Stomach smooth muscle (tissue), 2 donors: ENCODE measurements around the gene GPR85.
"Not testable (repeated sequence)": the region's sequence is repeated elsewhere in the genome, so short reads cannot be mapped to it uniquely, and the experiment has no call there.

Source experiments
- H3K27ac ChIP-seq: one replicate; pipeline ENCODE4 v1.7.0; 2013; ENCODE audit warnings: mild to moderate bottlenecking, low read length, inconsistent platforms
- H3K27me3 ChIP-seq, 2 donors: one replicate each; pipeline ENCODE4 v1.7.0; 2013; ENCODE audit warnings: low read length in 2 of 2; ENCODE audit not compliant: insufficient read depth in 2 of 2, control insufficient read depth in 1 of 2
- H3K36me3 ChIP-seq, 2 donors: one replicate each; pipeline ENCODE4 v1.7.0; 2013; ENCODE audit warnings: low read length in 2 of 2; ENCODE audit not compliant: control insufficient read depth in 2 of 2, insufficient read depth in 2 of 2
- H3K4me1 ChIP-seq: one replicate; pipeline ENCODE4 v1.7.0; 2013; ENCODE audit warnings: low read length; ENCODE audit not compliant: control insufficient read depth, insufficient read depth
- H3K4me3 ChIP-seq, 2 donors: one replicate each; pipeline ENCODE4 v1.7.0; 2013; ENCODE audit warnings: low read length in 2 of 2
- H3K9ac ChIP-seq, 2 donors: one replicate each; pipeline ENCODE4 v1.7.0; 2013; ENCODE audit warnings: low read length in 2 of 2, mild to moderate bottlenecking in 1 of 2
- H3K9me3 ChIP-seq, 2 donors: one replicate each; pipeline ENCODE4 v1.7.0; 2013; ENCODE audit warnings: low read length in 2 of 2; ENCODE audit not compliant: control insufficient read depth in 2 of 2
- donor health status: healthy.
- donor health status: Pancreatic carcinoma.

Gene GPR85

DNA sequence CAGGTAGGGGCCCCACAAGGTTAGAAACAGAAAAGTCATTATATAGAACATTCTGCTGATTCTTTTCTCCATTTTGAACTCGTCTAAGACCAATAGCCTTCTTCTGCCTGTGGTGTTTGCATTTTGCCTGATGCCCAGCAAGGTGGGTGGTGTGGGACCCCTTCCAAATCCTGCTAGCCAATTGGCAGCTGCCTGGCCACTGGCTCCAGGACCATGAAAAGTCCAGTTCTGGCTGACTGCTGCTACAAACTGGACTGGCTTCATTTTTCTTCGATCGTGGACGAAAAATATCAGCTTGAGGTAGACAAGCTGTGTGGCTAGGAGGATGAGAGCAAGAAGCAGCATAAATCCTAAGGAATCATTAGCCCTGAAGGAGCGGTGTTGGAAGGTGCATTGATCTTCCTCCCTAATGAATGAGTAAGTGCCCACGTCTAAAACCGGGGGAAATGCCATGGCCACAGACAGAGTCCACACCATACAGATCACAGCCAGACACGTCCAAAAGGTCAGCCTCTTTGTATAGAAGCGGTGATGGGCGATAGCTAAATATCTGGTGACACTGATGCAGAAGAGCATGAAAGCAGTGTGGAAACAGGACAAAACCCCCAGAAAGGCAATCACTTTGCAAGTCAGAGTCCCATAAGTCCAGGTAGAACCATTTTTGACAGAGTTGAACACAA, 2.7 kb downstream of the GPR85 start:
- Histone ChIP-seq H3K9me3 (no peaks in the 10 kb centered on the region), H3K36me3 (no peaks in the 10 kb centered on the region), H3K4me1 (peaks cover 4% of the 10 kb centered on the region), H3K4me3 (no peak overlapping the region), H3K27ac (no peak overlapping the region), H3K9ac (no peak overlapping the region), H3K27me3 (no peaks in the 10 kb centered on the region)

DNA sequence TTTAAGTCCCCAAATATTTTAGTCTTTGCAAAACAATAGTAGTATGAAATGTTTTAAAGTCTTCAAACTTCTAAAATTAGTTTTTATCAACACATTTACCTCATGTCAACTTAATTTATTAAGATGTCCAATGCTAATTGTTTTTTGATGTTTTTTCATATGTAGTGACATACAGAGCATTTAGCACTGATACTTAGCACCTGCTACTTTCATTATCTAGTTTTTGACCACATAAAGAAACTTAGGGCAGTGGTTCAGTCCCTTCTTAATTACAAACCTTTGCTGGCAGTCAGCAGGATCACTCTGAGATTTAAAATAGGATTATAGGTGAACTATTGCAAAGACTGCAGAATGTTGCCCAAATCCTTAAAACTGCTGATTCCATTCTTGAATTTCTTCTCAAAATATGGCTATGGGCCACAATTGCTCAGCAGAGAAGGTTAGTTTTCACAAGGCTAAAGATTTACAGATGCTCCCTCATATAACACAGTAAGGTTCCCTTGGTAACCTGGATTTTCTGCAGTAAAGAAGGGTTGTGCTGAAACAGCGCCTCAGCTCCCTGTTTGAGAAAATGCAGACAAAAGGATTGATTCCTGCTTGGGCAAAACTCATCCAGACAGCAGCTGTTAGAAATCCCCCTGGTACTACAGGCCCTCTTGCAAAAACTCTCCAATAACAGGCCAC, 3.4 kb downstream of the GPR85 start:
- Histone ChIP-seq H3K9me3 (no peaks in the 10 kb centered on the region), H3K4me3 (no peak overlapping the region), H3K27me3 (no peaks in the 10 kb centered on the region), H3K36me3 (no peaks in the 10 kb centered on the region), H3K4me1 (peaks cover 4% of the 10 kb centered on the region), H3K27ac (no peak overlapping the region), H3K9ac (no peak overlapping the region)

DNA sequence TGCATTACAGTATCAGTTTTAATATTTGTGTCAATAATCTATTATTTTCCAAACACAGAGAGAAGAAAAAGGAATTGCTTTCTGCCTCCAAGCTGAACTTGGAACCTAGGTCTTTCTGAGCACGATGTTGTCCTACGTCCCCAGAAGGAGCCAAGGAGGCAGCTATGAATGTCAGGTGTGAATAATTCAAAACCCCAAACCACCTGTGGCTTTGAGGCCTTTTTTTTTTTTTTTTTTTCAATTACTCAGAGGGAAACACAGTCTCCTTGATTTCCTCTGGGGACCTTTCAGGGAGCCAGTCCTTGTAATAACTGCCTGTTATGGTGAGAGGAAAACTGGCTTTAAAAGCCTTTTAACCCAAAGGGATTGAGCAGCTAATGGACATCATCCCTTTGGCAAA, 8.3 kb downstream of the GPR85 start:
- Histone ChIP-seq H3K4me3 (no peak overlapping the region), H3K9ac (no peak overlapping the region), H3K4me1 (no peaks in the 10 kb centered on the region), H3K36me3 (no peaks in the 10 kb centered on the region), H3K27me3 (no peaks in the 10 kb centered on the region), H3K27ac (no peak overlapping the region), H3K9me3 (no peaks in the 10 kb centered on the region)

DNA sequence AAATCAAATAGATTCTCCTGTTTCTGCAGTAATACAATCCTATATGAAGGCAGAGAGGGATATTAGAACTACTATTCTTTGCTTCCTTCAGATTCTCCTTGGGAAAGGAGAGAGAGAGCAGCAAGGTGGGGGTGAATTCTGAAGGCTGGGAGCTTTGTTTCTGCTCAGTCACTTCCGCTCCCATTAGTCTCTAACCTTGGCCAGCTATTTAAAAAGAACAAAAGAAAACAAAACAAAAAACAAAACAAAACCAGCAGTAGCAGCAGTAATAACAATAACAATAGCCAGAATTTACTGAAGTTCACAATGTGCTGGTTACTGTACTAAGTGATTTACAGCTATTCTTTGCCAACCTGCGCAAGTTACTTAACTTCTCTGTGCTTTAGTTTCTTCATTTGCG, 9.9 kb downstream of the GPR85 start:
- H3K27ac ChIP-seq = no peak overlapping the region
- no peaks in the 10 kb centered on the region for H3K36me3 ChIP-seq
- H3K4me3 ChIP-seq = no peak overlapping the region
- no peaks in the 10 kb centered on the region for H3K27me3 ChIP-seq
- no peaks in the 10 kb centered on the region for H3K9me3 ChIP-seq
- no peak overlapping the region for H3K9ac ChIP-seq
- no peaks in the 10 kb centered on the region for H3K4me1 ChIP-seq

DNA sequence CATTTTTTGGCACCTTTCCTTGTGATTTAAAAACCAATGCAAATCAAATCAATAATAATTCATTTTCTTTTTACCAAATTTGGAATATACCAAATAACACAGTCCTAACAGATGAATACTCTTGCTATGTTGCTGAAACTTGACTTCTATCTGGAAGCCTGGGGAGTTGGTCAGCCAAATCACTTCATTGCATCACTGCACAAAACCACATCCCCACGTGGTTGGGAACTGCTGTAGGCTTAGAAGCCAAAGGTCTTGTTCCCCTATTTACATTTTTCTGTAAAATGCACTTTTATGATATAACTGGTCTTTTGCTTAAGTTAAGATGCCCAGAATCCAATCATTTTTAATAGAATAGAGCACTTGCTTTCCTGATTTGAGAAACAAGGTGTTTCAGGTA, 15.2 kb downstream of the GPR85 start:
- Histone ChIP-seq H3K27ac (no peak overlapping the region), H3K36me3 (no peaks in the 10 kb centered on the region), H3K9me3 (no peaks in the 10 kb centered on the region), H3K4me1 (no peaks in the 10 kb centered on the region), H3K27me3 (no peaks in the 10 kb centered on the region), H3K4me3 (no peak overlapping the region), H3K9ac (no peak overlapping the region)

DNA sequence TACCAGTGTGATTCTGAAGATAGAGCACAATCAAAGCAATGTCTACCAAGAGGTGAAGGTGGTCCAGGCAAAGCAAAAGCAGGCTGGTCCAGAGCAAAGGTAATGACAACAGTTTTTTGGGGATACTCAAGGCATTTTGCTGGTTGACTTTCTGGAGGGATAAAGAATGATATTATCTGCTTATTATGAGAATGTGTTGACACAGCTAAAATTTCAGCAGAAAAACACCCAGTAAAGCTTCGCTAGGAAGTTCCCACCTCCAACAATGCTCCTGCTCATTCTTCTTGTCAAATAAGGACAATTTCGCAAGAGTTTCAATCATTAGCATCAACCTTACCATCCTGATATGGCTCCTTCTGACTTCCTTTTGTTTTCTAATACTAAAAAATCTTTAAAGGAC, 24.1 kb downstream of the GPR85 start:
- no peak overlapping the region for H3K9ac ChIP-seq
- no peaks in the 10 kb centered on the region for H3K4me1 ChIP-seq
- H3K4me3 ChIP-seq = no peak overlapping the region
- no peaks in the 10 kb centered on the region for H3K27me3 ChIP-seq
- H3K9me3 ChIP-seq = no peaks in the 10 kb centered on the region
- no peaks in the 10 kb centered on the region for H3K36me3 ChIP-seq
- H3K27ac ChIP-seq = no peak overlapping the region

DNA sequence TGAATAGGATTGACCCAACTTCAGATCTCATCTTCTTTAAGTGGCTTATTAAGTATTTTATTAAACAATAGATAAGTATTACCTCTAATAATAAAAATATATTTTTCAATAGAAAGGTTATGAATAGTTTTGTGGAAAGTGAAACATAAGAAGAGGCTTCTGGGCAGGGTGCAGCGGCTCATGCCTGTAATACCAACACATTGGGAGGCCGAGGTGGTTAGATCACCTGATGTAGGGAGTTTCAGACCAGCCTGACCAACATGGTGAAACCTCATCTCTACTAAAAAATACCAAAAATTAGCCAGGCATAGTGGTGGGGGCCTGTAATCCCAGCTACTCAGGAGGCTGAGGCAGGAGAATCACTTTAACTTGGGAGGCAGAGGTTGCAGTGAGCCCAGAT, 26.5 kb downstream of the GPR85 start:
- Histone ChIP-seq H3K27ac (no peak overlapping the region), H3K4me1 (no peaks in the 10 kb centered on the region), H3K9ac (no peak overlapping the region), H3K9me3 (no peaks in the 10 kb centered on the region), H3K4me3 (no peak overlapping the region), H3K27me3 (no peaks in the 10 kb centered on the region), H3K36me3 (no peaks in the 10 kb centered on the region)

DNA sequence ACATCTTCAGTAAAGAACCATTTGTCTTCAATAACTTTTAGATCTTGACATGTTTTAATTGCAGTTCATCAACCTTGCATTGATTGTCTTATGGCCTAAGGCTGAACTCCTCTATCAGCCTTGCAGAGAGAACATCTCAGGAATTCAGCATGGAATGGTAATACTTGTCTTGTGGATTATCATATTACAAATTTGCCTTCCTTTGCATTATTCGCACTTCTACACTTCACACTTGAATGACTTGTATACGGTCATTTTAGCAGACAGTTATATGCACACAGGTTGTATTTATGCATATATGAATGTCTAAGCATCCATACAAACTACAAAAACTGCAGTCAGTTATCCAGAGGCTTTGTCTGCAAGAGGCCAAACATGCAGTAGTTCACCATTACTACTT, 31.7 kb downstream of the GPR85 start:
- no peaks in the 10 kb centered on the region for H3K4me1 ChIP-seq
- H3K9me3 ChIP-seq = no peaks in the 10 kb centered on the region
- no peaks in the 10 kb centered on the region for H3K36me3 ChIP-seq
- H3K4me3 ChIP-seq = no peak overlapping the region
- H3K27me3 ChIP-seq = no peaks in the 10 kb centered on the region
- H3K9ac ChIP-seq = no peak overlapping the region
- H3K27ac ChIP-seq = no peak overlapping the region

DNA sequence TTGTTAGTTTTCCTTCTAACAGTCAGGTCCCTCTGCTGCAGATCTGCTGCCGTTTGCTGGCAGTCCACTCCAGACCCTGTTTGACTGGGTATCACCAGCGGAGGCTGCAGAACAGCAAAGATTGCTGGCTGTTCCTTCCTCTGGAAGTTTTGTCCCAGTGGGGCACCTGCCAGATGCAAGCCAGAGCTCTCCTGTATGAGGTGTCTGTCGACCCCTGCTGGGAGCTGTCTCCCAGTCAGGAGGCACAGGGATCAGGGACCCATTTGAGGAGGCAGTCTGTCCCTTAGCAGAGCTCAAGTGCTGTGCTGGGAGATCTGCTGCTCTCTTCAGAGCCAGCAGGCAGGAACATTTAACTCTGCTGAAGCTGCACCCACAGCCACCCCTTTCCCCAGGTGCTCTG, 32.4 kb downstream of the GPR85 start:
- H3K9me3 ChIP-seq, H3K27ac ChIP-seq, H3K27me3 ChIP-seq, H3K36me3 ChIP-seq, H3K4me3 ChIP-seq, H3K9ac ChIP-seq, H3K4me1 ChIP-seq: not testable (repeated sequence)

DNA sequence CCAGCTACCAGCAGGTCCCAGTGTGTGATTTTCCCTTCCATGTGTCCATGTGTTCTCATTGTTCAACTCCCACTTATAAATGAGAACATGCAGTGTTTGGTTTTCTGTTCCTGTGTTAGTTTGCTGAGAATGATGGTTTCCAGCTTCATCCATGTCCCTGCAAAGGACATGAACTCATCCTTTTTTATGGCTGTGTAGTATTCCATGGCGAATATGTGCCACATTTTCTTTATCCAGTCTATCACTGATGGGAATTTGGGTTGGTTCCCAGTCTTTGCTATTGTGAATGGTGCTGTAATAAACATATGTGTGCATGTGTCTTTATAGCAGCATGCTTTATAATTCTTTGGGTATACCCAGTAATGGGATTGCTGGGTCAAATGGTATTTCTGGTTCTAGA, 37.4 kb downstream of the GPR85 start:
- H3K36me3 ChIP-seq, H3K9me3 ChIP-seq, H3K27ac ChIP-seq, H3K9ac ChIP-seq, H3K27me3 ChIP-seq, H3K4me3 ChIP-seq, H3K4me1 ChIP-seq: not testable (repeated sequence)

DNA sequence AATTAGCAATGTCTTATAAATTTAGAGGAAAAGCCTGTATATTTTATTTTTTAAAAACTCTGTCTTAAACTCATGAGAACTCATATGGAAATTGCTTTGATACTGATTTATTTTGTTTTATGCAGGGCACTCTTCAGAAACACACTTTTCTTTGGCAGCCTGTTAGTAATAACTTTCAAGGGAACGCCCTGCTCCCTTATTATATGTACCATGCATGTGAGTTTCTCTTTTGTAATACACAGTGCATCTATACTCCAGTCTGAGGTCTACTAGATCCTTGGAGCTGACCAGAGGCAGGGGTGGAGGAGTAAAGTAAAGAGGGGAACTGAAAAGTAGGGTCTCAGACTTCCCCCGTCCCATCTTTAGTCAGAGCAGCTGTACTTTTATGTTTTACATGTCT, 40.2 kb downstream of the GPR85 start:
- H3K27me3 ChIP-seq = no peaks in the 10 kb centered on the region
- no peak overlapping the region for H3K4me3 ChIP-seq
- H3K4me1 ChIP-seq = no peaks in the 10 kb centered on the region
- no peaks in the 10 kb centered on the region for H3K36me3 ChIP-seq
- no peak overlapping the region for H3K27ac ChIP-seq
- no peaks in the 10 kb centered on the region for H3K9me3 ChIP-seq
- no peak overlapping the region for H3K9ac ChIP-seq
